DMS53 (cell line): Measurements from ENCODE around the gene CAMK2B.
"Not testable (repeated sequence)": the region's sequence is repeated elsewhere in the genome, so short reads cannot be mapped to it uniquely, and the experiment has no call there.

ENCODE experiments used
- DNase-seq: peaks from one replicate; lab custom pipeline; 2025; lab: John Stamatoyannopoulos, UW

Gene CAMK2B

GRCh38 chr7:44191171-44191570, 134.2 kb downstream of the CAMK2B start:
- DNase-seq = no peak

GRCh38 chr7:44189993-44190872, 135.2 kb downstream of the CAMK2B start:
- no peak for DNase-seq

DNA sequence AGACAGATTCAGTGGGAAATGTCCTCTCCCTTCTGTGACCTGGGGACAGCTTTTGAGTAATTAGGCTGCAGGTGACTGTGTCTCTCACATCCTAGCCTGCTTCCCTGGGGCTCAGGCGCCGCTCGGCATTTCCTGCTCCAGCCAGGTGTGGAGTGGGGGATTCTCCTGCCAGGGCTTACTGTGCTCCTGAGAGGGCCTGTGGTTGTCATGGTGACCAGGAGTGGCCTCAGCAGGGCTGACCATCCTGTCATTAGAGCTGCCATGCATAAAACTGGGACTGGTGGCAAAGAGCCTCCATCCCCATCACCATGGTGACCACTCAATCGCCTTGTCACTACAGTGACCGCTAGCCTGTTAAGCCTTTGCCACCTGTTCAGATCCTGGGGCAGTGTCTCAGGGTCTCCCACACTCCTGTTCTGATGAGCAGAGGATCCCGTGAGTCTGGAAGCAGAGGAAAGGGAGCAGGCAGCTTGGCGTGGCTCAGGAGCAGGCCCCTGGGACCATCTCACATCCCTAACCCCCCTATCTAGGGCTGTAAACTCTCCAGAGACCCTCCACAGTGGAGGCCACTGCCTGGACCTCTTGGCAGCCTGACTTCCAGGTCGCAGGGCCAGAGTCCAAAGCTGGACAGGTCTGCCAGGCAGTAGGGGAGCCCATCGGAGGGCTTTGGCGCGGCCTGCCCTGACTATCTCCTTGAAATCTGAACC, 136.0 kb downstream of the CAMK2B start, which contains the start of gene GCK:
TSS of gene GCK (minus strand) at position 154 of the 707 bp plus-strand sequence. CDS start 486 bp downstream, outside the sequence.
- peak; percentile 93 for DNase-seq

DNA sequence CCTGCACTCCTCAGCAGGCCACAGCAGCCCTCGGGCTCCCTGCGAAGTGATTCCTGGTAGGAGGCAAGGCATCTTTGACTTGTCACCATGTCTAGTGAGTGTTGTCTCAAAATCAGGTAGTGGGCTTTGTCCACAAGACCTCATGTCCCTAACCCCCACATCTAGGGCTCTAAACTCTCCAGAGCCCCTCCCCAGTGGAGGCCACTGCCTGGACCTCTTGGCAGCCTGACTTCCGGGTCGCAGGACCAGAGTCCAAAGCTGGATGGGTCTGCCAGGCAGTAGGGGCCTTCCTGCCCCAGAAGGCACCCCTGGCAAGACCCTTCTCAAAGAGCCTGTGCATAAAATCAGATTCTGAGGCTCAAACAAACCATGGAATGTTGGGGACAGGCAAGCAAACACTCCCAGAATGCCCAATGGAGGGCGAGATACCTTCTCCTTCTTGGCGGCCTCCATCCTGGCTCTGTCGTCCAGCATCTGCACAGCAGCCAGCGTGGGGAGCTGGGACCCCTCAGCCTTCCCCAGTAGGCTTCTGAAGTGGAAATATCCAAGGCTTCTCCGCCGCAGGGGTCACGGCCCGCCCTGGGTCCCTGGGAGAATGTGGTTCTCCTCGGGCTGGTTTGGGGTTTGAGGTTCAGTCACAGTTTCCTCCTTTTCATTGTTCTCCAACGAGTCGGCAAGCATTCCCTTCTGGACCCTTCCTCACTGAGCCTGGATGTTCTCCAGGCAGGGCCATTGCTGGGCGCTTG, 136.7 kb downstream of the CAMK2B start:
- DNase-seq = no peak

DNA sequence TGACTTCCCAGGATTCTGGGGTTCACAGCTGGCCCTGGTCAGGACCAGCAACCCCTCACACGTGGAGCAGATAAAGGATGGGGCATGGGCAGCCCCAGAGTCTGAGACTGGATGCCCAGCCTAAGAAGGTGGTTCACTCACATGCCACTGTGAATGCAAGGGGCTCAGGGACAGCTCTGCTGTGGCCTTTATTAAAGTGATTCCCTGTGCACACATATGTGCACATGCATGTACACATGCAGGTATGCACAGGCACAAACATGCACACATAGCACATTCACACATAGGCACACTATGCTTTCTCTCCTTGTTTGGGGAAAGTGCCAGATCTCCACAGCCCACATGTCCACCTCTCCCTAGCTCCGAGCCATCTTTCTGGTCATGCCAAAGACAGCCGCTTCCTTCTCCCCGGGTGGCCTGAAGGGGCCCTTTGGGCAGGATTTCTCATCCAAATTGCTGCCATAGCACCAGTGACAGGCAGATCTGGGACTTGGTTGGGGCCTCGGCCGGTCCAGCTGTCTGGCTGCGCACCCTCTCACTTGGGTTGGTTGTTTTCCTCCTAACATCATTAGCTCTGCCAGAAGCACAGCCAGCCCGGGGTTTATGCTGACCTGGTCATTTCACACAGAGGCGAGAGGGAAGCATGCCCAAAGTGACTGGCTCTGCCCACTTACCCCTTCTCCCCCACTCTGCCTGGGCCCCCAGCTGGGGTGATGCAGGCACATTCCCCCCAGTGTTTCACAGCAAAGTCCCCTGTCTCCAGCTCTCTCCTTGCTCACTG, 137.6 kb downstream of the CAMK2B start:
- no peak for DNase-seq

GRCh38 chr7:44186736-44187135, 138.7 kb downstream of the CAMK2B start:
- DNase-seq = no peak

GRCh38 chr7:44185729-44186128, 139.7 kb downstream of the CAMK2B start:
- DNase-seq = peak; percentile 59

DNA sequence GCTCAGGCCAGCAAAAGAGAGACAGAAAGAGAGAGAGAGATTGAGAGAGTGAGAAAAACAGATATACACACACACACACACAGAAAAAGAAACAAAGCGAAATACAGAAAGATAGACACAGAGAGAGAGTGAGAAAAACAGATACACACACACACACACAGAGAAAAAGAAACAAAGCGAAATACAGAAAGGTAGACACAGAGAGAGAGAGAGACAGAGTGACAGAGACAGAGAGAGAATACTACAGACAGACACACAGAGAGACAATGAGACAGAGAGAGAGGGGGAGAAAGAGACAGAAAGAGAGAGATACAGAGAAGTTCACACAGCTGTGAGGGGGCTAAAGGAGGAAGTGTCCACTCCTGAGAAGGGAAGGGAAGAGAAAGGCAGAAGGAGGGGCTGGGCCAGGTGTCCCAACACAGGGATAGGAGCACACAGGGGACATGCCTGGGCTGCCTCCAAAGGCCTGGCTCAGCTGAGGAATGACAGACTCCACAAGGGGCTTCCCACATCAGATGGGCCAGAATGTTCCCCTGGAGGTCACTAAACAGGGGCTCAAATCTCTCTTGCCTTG, 140.4 kb downstream of the CAMK2B start:
- peak; percentile 22 for DNase-seq

DNA sequence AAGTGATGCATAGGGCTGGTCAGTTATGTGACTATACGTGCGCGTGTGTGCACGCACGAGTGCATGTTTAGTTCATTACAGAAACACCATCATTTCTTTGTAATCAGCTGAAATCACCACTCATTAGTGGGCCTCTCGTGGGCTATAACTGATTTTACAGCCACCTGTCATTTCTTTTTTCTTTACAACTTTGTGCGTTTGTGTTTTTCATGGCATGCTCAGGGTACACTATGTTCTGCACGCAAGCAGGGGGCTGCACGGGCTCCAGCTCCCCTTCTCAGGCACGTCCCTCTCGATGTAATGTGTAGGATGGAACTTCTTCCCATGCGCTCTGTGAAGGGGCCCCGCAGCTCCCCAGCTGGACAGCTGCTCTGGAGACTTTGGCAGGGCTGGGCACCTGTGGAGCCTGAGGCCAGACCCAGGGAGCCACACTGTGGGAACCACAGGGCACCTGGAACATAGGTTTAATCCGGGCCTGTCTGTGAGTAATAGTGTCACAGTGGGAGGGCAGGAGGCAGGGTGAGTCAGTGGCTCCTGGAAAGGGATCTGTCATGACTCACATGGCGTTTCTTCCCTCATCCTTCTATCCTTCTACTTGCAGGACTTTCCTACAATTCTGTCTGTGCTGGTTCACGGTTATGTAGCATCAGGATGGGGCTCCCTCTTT, 141.1 kb downstream of the CAMK2B start:
- peak; percentile 76 for DNase-seq

GRCh38 chr7:44183386-44183785, 142.0 kb downstream of the CAMK2B start:
- DNase-seq = no peak

- DNase-seq = no peak
These were observed 142.6 kb downstream of the CAMK2B start for GRCh38 chr7:44182827-44183226.

GRCh38 chr7:44180631-44181030, 144.8 kb downstream of the CAMK2B start:
- no peak for DNase-seq

- peak; percentile 28 for DNase-seq
These were observed 147.7 kb downstream of the CAMK2B start for GRCh38 chr7:44177570-44178131.

DNA sequence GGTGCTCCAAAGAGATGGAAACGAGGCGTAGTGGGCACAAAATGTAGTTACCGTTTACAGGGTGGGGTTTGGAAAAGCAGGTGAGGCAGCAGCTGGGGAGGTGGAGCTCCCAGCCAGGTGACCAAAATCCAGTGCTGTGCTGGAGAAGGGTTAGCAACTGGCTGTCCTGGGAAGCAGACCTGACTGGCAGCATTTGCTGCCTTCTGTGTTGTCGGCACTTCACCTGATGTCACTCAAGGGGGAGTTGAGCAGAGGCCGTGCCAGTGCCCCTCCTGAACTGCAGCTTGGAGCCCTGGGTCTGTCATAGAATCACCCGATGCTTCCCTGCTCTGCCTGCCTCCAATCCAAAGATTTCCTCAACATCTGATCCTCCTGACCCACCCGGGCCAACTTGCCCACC, 148.9 kb downstream of the CAMK2B start:
- no peak for DNase-seq

DNA sequence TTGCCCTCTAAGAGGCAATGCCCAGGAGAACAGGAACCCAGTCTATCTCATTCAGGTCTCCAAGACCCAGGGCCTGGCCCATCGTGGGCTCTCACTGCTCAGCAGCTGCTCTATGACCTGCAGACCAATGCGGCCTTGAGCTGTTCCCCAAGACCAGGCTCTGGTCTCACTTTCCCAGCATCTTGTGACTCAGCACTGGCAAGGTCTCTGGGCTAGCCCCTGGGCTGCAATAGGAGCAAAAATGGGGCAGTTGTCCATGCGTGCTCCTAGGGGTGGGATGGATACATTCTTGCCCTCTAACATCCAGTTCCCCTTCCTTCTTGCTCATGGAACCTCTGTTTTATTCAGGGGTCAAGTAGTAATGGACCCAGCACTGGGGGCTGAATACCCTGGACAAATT, 149.7 kb downstream of the CAMK2B start:
- DNase-seq = no peak

DNA sequence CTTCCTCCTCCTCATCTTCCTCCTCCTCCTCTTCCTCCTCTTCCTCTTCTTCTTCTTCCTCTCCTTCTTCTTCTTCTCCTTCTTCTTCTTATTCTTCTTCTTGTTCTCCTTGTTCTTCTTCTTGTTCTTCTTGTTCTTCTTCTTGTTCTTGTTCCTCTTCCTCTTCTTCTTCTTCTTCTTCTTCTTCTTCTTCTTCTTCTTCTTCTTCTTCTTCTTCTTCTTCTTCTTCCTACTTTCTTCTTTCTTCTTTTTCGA, 150.8 kb downstream of the CAMK2B start:
- not testable (repeated sequence) for DNase-seq

GRCh38 chr7:44173911-44174693, 151.3 kb downstream of the CAMK2B start:
- DNase-seq = no peak

DNA sequence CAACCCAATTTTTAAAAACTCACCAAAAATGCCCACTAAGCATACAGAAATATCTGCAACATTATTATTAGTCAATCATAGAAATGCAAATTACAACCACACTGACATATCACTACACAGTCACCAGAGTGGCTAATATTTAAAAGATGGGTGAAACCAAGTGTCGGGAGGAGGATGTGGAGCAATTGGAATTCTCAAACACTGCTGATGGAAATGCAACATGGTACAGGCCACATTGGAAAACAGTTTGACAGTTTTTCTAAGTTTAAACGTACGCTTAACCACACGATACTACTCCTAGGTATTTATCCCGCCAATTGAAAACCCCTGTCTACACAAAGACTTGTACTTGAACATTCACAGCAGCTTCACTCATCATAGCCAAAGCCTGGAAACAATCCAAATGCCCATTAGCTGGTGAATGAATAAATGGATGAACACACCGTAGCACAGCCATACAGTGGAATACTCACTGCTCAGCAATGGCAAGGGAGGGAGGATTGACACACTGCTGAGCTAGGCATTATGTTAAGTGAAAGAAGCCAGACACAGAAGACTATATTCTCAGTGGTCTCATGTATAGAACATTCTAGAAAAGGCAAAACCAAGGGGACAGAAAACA, 152.5 kb downstream of the CAMK2B start:
- DNase-seq = no peak

DNA sequence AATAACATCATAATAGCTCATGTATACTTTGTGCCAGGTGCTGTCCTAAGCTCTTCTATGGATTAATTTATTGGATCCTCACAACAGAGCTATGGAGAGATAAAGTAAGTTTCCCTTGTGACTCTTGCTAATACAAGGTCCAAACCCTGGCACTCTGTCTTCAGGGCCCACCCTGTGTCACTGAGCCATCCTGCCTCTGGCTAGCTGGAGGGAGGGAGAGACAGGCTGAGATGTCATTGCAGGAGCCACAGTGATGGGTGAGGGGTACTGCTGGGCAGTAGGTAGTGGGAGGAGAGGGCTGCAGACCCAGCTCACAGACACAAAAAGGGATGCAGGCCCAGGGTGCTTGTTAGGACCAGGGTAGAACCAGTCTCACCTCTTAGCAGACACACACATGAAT, 153.0 kb downstream of the CAMK2B start:
- no peak for DNase-seq
